ENCODE measurements around the gene PRICKLE4. TPM values are rescaled to one million over a fixed set of nuclear protein-coding genes. Genes with fewer than 3 reads are reported as not detected.

Gene PRICKLE4, protein sequence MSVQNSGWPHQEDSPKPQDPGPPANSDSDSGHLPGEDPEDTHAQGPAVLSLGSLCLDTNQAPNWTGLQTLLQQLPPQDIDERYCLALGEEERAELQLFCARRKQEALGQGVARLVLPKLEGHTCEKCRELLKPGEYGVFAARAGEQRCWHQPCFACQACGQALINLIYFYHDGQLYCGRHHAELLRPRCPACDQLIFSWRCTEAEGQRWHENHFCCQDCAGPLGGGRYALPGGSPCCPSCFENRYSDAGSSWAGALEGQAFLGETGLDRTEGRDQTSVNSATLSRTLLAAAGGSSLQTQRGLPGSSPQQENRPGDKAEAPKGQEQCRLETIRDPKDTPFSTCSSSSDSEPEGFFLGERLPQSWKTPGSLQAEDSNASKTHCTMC
- 13.1 TPM for total RNA-seq

DNA sequence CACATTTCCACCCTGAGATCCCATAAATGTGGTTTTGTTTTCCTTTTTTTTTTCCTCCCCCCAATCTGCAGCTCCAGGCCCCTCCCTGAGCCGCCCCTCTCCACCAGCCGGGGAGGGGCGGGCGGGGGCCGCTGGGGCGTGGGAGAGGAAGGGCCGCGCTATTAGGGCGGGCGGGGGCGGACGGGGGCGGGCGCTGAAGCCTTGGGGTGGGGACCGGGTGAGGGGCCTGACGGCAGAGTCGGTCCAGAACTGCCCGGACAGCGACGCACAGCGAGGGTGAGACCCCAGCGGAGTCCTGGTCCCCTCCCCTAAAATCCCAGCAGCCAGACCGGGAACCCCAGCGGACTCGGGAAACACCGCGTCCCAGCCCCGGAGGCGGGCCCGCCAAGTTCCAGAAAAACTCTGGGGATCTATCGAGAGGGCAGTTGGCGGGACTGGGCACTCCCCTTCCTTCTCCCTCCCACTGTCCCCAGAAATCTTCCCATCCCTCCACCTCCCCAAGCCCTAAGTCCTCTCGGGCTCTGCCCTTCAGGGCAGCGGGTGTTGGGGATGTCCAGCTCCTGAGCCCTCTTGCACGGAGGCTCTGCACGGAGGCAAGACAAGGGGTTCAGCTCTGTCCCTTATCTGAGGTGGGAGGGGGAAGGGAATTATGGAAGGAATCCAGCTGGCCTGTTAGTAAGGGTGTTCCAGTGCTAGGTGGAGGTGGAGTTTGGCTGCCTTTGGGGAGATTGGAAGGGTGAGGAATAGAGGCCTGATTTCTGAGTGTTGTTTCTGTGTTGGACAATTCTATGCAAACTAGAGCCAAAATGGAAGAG, at the start of gene PRICKLE4:
Gene PRICKLE4, plus strand, starts transcription at position 232 of the 815 bp plus-strand sequence. CDS start 2,692 bp downstream, outside the sequence.
- peak; percentile 76 for DNase-seq (ENCODE audit: low spot score)

DNA sequence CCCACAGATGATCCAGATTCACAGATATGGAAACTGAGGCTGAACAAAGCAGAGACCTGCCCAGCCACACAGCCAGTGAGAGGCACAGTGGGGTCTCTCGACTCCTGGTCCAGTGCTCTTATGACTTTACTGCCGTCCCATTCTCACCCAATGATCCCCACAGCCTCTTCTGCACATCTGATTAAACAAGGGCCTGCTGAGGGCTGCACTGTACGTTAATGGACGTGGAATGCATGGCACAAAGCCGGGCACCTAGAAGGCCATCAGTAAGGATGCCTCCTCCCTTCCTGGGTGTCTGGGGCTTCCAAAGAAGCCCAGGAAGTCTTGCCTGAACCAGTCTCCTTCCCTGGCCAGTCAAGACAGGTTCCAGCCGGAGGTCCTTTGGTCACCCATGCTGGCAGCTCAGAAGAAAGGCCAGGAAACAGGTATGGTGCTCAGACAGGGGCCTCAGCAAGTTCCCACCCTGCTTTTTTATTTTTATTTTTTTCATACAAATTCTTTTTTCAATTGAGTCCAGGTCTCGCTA, 49.0 kb upstream of the PRICKLE4 start:
- DNase-seq (ENCODE audit: low spot score) = no peak

DNA sequence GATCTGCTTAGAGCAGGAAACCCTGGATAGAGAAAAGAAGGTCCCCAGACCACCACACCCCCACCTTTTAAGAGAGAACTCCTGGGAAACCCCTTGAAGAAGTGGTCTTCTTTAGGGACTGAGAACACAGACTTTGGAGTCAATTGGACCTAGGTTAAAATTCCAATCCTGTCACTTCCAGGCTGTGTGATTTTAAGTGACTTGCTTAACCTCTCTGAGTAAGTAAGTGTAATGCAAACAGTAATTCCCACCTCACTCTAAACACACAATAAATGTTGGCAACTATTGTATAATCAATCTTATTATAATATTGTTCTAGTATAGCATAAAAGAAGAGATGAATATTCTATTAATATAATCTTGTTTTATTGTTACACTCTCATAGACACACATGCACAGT, 48.4 kb upstream of the PRICKLE4 start:
- DNase-seq (ENCODE audit: low spot score) = no peak

DNA sequence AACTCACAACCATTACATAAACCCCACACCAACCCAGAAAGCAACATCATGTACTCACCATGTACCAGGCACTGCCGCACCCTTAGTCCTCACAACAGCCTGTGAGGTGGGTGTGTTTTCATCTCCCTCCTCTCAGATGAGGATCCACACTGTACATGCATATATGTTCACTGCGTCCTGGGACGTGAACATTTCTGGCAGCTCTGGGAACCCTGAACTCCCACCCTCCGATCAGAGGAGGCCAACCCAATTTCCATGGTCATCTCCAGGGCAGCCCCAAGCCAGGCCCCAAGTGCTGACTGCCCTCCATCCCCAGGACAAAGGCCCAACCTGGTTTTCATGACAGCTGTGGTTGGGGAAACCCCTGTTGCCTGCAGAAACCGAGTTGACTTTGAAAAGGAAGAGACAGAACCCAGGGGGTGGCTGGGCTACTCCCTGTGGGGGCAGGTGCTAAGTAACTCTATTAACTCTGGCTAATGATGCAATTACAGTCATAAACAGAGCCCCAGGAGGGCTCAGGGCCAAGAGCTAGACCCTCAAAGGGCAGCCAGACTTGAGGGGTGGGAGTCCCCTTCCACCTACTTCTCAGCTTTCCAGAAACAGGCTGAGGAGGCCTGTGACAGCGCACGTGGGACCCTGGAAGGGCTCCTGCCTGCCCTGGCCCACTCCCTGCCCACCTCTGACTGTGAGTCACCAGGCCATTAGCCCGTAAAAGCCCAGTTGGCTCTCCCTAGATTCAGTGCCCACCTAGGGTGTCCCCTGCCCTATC, 47.8 kb upstream of the PRICKLE4 start:
- no peak for DNase-seq (ENCODE audit: low spot score)

DNA sequence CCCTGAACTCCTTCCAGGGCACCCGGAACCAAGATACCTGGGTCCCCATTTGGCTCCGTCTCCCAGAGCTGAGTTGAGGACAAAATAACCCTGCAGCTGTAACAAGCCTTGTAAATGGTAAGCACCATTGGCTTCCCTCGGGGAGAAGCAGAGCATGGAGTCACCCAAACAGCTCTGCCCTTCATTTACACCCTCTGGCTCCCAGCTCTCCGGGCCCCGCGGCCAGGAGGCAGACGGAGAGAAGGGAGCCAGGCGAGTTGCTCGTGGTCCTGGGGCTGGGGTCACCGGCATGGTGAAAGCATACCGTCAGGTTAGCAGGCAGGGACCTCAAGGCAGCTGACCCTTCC, 47.2 kb upstream of the PRICKLE4 start:
- no peak for DNase-seq (ENCODE audit: low spot score)

DNA sequence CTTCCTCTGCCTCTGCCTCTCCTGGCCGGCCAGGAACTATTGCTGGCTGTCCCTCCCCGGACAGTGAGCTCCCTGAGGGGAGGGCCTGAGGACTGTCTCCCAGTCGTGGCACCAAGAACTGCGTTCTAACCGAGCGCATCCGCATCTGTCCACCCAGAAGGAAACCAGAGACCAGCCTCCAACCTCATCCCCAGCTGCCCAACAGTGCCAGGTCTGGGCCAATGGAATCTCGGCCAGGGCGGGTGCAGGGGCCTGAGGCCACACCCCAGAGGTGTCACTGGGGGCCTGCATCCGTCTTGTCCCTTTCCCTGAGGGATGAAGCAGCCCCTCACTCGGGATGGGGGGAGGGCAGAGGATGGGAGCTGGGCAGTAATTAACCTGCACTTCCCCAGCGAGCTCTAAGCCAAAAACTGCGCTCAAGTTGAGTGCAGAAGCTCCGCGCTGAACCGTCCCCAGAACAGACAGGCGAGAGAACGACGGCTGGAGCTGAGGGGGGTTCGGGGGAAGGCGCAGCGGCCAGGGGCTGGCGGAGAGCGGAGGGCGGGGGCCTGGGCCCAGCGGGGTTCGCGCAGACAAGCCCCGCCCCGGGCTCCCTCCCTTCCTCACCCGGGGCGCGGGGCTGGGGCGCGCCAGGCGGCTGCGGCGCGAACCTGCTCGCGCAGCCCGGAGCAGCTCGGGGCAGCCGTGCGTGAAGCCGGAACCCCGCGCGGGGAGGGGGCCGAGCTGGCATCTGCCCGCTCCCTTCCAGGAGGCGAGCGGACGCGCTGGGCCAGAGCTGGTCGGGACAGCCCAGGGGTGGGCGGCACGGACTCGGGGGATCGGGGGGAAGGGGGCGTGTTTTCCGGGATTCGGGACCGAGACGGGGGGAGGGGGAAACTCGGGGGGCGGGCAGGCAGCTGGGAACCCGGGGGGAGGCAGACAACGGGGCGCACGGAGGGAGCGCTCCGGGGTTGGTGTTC, 46.6 kb upstream of the PRICKLE4 start:
- peak; percentile 62 for DNase-seq (ENCODE audit: low spot score)

DNA sequence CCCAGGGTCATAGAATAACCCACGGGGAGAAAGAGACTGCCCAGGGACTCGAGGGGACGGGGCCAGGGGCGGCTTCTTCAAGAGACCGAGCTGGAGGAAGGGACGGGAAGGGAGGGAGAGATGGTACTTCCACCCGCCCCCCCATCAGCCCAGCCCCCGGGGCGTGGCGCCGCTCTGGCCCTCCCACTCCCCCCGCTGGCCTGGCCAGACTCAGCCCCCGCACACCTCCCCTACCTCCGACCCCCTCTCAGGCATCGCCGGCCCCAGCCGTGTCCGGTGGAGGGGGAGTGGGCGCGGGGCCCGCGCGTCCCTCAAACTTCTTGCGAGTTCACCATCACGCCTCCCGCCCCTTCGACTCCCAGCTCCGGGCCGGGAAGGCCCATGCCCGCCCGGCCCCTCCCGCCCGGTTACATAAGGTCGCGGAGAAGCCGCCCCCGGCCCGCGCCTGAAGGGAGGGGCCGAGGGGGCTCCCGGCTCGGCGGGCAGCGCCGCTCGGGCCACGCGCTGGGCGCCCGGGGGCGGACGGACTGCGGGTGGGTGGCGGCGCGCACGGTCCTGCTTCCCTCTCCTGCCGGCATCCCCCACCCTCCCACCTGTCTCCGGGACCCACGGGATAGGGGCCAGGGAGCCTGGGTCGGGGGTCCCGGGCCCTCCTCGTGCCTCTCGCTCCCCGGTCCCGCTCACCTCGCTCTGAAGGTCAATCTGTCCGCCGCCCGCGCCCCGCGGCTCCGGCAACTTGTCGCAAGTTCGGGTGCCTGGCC, 45.7 kb upstream of the PRICKLE4 start:
- DNase-seq (ENCODE audit: low spot score) = peak; percentile 80

DNA sequence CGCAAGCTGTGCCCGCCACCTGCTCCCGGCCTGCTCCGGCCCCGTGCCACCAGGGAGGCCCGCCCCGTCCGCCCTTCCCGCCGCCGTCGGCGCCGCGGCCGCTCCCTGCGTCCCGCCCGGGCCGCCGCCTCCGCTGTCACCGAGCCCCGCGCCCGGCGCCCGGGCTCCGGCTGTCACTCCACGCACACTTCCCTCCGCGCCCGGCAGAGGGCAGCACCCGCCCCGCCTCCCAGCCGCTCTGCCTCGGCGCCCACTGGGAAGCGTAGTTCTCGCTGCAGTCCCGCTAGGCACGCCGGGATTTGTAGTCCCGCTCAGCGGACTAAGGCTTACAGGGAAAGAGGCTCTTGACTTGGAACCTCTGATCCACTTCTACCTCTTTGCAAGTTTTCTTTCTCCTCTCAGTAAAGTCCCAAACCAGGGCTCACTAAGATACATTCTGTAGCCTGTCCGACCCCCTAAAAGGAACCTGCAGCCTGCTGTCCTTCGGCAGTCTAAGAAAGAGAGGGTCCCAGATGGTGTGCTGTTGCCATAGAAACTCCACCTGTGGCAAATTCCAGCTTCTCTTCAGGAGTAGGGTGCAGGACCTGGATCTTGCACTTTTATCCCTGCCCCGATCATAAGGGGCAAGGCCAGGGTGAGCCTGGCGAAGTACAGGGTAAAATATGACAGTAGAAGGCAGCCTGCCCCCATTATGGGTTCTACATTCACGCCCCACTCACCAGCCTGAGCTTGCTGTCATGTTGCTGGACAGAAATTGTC, 45.0 kb upstream of the PRICKLE4 start, which contains the start of gene TFEB:
Gene TFEB, minus strand, starts transcription at position 182 of the 759 bp plus-strand sequence. CDS start 44,395 bp downstream, outside the sequence.
- peak; percentile 96 for DNase-seq (ENCODE audit: low spot score)

DNA sequence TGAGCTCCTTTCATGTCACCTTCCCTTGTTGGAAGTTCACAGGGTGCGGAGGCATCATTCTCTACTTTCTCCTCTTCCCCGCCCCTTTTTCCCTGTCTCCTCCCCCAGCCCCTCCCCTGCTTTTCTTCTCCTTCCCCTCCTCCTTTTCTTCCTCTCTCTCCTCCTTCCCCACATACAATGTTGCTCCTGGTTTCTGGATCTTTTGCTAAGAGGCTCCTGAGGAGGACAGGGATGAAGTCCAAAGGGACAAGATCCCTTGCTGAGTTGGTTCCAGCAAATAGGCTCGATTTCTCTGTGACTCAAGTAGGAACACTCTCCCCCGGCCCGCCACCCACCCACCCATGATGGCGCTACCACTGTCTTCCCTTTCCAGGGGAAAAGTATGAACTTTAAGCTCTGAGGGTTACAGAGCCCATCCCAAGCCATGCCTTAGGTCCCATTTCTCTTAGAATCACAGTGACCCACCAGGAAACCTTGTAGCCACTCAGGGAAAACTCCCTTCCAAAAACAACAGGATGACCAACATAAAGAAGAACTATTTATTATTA, 44.3 kb upstream of the PRICKLE4 start:
- DNase-seq (ENCODE audit: low spot score) = no peak

DNA sequence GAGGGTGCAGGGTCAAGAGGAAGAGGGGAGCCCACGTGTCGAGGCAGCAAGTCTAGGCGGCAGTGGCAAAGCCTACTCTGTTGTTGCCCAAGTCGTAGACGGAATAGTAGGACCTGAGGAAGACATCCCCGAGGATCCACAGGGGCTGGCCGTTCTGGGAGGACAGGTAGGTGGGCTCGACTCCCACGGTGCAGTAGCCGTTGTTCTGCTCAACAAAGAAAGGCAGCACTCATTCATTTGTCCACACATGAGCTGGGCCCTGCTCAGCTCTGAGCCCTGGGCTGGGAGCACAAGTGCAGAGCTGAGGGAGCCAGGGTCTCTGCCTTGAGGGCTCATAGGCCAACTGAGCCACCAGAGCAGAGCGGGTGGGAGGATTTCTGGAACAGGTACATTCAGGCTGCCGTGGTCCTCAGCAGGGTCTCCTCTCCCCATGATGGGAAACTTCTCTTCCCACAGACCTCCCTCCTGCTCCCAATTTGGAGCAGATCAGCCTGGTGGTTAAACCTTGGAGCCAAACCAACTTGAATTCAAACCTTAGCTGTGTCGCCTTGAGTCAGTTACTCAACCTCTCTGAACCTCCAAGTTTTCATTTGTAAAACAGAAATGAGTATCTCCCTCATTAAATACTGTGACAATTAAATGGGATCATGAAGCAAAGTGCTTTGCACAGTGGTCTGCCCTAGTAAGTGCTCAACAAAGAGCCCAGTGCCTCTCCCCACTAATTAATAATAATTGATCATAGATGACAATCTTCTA, 43.6 kb upstream of the PRICKLE4 start:
- DNase-seq (ENCODE audit: low spot score) = no peak

DNA sequence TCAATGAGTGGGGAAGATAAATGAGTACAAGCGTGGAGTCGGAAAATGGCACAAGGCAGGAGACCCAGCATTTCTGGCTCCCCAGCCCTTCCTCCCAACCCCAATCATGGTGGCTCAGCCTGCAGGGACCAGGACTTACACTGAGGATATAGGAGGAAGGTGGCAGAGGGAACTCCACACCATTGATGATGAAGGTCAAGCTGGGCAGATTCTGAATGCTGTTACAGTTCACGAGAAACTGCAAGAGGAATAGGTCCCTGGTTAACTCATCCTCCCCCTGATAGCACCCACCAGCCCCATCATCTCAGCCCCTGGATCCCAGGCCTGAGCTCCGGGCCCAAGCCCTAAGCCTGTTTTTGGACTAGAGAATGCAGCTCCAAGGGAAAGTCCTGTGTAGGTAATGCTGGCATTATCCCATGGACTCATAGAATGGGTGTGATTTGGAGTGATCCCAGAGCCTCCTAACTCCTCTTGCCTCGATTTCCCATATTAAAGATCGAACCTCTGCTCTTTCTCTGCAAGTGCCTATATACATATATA, 42.9 kb upstream of the PRICKLE4 start:
- no peak for DNase-seq (ENCODE audit: low spot score)

DNA sequence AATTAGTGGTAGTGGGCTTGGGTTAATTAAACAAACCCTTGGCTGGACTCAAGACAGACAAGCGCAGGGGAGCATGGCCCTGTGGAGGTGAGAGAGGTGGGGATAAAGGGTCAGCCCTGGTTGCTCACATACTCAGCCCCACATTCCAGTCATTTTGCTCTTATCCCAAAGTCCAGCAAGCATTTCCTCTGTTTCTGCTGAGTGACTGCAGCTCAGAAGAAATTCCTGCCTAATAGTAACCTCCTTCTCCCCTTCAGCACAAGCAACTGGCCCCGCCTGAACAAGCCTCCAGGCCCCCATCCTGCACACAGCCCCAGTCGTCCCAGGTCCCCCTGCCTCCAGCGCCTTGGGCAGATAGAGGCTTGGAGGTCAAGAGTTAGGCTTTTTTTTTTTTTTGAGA, 41.5 kb upstream of the PRICKLE4 start:
- DNase-seq (ENCODE audit: low spot score) = no peak

DNA sequence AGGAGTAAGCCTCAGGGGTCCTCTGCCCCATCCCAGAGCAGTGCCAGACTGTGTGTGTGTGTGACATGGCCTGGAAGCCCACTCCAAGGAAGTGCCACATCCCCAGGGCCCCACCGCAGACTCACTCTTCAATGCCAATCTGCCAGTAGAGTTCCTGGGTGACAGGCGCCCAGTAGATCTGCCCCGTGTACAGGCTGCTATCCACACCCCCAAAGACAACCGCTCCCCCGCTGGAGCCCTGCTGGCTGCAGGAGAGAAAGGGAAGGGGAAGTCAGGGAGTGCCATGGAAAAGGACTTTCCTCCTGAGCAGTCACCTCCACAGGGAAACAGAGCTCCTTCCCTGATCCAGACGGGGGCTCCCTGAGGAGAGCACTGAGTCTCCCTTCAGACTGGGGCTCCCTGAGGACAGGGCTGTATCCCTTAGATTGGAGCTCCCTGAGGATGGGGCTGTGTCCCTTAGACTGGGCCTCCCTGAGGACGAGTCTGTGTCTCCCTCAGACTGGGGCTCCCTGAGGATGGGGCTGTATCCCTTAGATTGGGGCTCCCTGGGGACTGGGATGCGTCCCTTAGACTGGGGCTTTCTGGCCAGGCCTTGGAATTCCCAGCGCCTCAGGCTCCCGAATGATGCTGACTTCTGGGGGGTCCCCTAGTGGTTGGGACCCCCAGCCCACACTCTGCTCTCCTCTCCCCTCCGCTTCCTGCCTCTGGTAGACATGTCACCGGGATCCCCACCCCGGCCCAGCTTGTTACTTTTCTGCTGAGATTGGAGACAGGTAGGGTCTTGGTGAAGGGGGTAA, 40.0 kb upstream of the PRICKLE4 start:
- no peak for DNase-seq (ENCODE audit: low spot score)

DNA sequence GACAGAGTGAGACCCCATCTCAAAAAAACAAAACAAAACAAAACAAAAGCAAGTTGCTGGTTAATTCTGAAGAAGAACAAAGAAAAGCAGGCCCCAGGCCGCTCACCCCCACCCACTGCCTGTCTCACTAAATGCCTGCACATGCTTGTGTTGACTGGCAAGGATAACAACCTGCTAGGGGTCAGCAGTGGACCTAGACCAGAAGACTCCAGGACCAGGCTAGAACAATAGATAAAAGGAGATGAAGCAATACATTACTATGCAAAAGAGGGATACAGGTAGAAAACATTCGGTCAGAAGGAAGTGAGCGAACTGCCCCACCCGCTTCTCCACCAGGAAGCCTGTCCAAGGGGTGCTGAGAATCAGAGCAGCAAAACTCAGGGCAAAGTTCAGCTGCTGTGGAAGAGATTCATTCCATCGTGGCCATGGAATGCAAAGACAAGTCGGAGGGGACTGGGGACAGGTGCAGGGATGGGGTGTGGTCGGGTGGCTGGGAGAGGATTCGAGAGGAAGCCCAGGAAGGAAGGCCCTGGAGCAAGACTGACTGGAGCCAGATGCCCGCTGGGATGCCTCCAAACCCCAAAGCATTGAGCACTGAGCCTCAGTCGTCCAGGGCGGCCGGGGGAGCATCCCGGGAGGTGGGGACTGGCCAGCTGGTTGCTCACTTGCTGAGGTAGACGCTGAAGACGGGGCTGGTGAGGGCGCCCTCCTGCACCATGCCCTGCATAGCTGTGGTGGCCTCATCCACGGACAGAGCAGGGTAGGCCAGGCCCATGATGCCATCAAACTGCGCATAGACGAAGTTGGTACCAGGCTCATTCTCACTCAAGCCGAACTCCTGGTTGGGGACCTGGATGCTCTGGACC, 38.7 kb upstream of the PRICKLE4 start:
- DNase-seq (ENCODE audit: low spot score) = peak; percentile 73

DNA sequence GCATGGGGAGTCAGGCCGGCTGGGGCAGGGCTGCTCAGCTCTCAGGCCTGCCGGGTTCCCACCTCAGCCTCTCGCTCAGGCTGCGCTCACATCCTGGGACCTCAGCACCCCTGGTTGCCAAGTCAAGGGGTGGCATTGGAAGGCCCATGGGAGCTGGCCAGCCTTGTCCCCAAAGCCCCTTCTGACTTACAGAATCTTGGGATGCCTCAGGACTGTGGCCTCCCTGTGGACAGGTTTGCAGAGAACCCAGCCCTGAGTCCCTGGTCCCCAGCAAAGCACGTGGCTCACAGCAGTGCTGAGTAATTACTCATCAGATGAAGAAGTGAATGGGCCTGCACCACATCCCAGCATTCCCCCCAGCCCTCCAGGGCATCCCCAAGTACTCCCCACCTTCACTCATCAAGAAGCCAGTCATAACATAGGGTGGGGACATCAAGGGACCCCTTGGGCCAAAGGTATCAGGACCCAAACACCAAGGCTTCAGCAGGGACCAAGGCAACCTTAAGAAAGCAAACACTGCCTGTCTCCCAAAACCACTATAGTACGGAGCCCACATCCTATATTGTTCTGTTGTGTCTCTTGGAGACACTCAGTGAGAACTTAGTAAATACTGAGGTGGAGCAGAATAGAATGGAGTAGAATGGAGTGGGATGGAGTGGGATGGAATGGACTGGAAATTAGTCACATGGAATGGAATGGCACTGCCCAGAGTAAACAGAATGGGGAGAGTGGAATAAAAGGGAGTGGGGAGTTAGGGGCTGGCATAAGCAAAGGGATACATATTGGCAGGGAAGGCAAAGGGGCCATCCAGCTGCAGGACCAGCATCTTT, 37.0 kb upstream of the PRICKLE4 start:
- DNase-seq (ENCODE audit: low spot score) = no peak
